HepG2 (cell line): Measurements from ENCODE around the gene LLGL2. TPM values are rescaled to one million over a fixed set of nuclear protein-coding genes. Genes with fewer than 3 reads are reported as not detected.

Experiments used
- ARID4A ChIP-seq: sonication (generic); formaldehyde crosslinking; IDR thresholded peaks from 2 replicates; pipeline ENCODE4 v1.5.0; 2020; ENCODE audit warnings: mild to moderate bottlenecking, missing genetic modification reagents, borderline replicate concordance
- FOSL1 ChIP-seq: sonication (generic); formaldehyde crosslinking; IDR thresholded peaks from 2 replicates; pipeline ENCODE4 v1.9.0; 2021; ENCODE audit warnings: missing genetic modification reagents, borderline replicate concordance
- HDAC1 ChIP-seq: sonication (generic); formaldehyde crosslinking; IDR thresholded peaks from 2 replicates; pipeline ENCODE4 v1.5.1; 2020; ENCODE audit warnings: mild to moderate bottlenecking, missing genetic modification reagents
- JUND ChIP-seq: sonication (generic); formaldehyde crosslinking; IDR thresholded peaks from 2 replicates; pipeline ENCODE4 v1.8.0; 2022; ENCODE audit warnings: mild to moderate bottlenecking, missing genetic modification reagents
- MAZ ChIP-seq, 2 experiments: sonication (generic) in 1 of 2; formaldehyde crosslinking in 1 of 2; IDR thresholded peaks; 2 replicates each; pipeline versions ENCODE4 v1.5.0 to v1.6.1; 2012 to 2020; ENCODE audit warnings: low read depth in 2 of 2, mild to moderate bottlenecking in 2 of 2, borderline replicate concordance in 1 of 2, improper control_type of control experiment in 1 of 2, low read length in 1 of 2, missing genetic modification reagents in 1 of 2, moderate library complexity in 1 of 2
- NR2F1 ChIP-seq, 2 experiments: fragments of 450-650 bp in 1 of 2; formaldehyde crosslinking in 1 of 2; IDR thresholded peaks; 2 replicates each; pipeline versions ENCODE4 v1.5.0 to v1.6.1; 2016 to 2020; ENCODE audit warnings: mild to moderate bottlenecking in 1 of 2, missing compliant biosample characterization in 1 of 2, missing genetic modification reagents in 1 of 2, moderate library complexity in 1 of 2
- NR2F6 ChIP-seq, 2 experiments: IDR thresholded peaks; 2 replicates each; pipeline ENCODE4 v1.6.1; 2016; ENCODE audit warnings: antibody characterized with exemption in 1 of 2, mild to moderate bottlenecking in 1 of 2
- SALL1 ChIP-seq: sonication (generic); formaldehyde crosslinking; IDR thresholded peaks from 2 replicates; pipeline ENCODE4 v1.8.0; 2022; ENCODE audit warnings: mild to moderate bottlenecking, missing genetic modification reagents
- STAG1 ChIP-seq: sonication (generic); formaldehyde crosslinking; IDR thresholded peaks from 2 replicates; pipeline ENCODE4 v1.4.0; 2020; ENCODE audit warnings: missing genetic modification reagents
- TFDP1 ChIP-seq: IDR thresholded peaks from 2 replicates; pipeline ENCODE4 v1.6.1; 2016; ENCODE audit warnings: missing compliant biosample characterization, missing genetic modification reagents, borderline replicate concordance
- TFE3 ChIP-seq: IDR thresholded peaks from 2 replicates; pipeline ENCODE4 v1.6.1; 2016
- ZFP91 ChIP-seq: sonication (generic); formaldehyde crosslinking; IDR thresholded peaks from 2 replicates; pipeline ENCODE4 v1.9.0; 2022; ENCODE audit warnings: missing genetic modification reagents, mild to moderate bottlenecking, borderline replicate concordance
- ZGPAT ChIP-seq: IDR thresholded peaks from 2 replicates; pipeline ENCODE4 v1.6.1; 2016; ENCODE audit warnings: mild to moderate bottlenecking
- ZMYM2 ChIP-seq: sonication (generic); formaldehyde crosslinking; IDR thresholded peaks from 2 replicates; pipeline ENCODE4 v1.8.0; 2022; ENCODE audit warnings: mild to moderate bottlenecking, missing genetic modification reagents
- ZNF317 ChIP-seq: sonication (generic); formaldehyde crosslinking; IDR thresholded peaks from 2 replicates; pipeline ENCODE4 v1.5.0; 2020; ENCODE audit warnings: mild to moderate bottlenecking, missing genetic modification reagents
- ZNF350 ChIP-seq: sonication (generic); formaldehyde crosslinking; IDR thresholded peaks from 2 replicates; pipeline ENCODE4 v1.4.0; 2020; ENCODE audit warnings: mild to moderate bottlenecking, low read depth, missing genetic modification reagents, borderline replicate concordance
- polyA plus RNA-seq, 8 experiments: library from polyadenylated mRNA; depleted of rRNA in 3 of 8; stranded (reverse) in 7 of 8; unstranded in 1 of 8; fragments of >200 nt; fragmentation: Illumina TruSeq in 4 of 8; extraction: Trizol in 4 of 8; gene quantifications; 2 replicates each; pipeline versions ENCODE4 v1.2.1 to v1.2.3, GENCODE V29; 2011 to 2016; ENCODE audit warnings: low read depth in 4 of 8, missing spikeins in 1 of 8, mixed read lengths in 1 of 8; ENCODE audit not compliant: insufficient read depth in 1 of 8
- total RNA-seq, 5 experiments: library from RNA; depleted of rRNA; stranded (reverse); fragments of >200 nt; fragmentation: Illumina TruSeq; extraction: Trizol; gene quantifications; 2 replicates each; pipeline ENCODE4 v1.2.3, GENCODE V29; 2016; ENCODE audit warnings: low read depth in 1 of 5

Gene LLGL2
- total and polyA plus RNA-seq, 2 of the 13 experiments (the other 11 are each of a cell fraction or from before 2014, with no cell fraction given) = 83.0 to 86.7 TPM

GRCh38 chr17:75610103-75610984 is 84.8 kb downstream of the LLGL2 start (continued):
- peak; percentile 57; the same call in 1 of the 2 replicates for TF ChIP-seq ARID4A (CRISPR knock-in tag)
- peak; percentile 64; the same call in 1 of the 2 replicates for TF ChIP-seq ZFP91 (CRISPR knock-in tag)
- TF ChIP-seq STAG1 (CRISPR knock-in tag) = peak; percentile 4; the same call in 1 of the 2 replicates
- TF ChIP-seq NR2F6 (IDR thresholded peaks at IDR 0.05) = peak; percentile 58
- TF ChIP-seq NR2F6 (CRISPR knock-in tag; IDR thresholded peaks at IDR 0.05) = peak; percentile 42; the same call in 1 of the 2 replicates
- TF ChIP-seq NR2F1 (CRISPR knock-in tag; IDR thresholded peaks at IDR 0.05) = peak; percentile 59 to 88
- peak; percentile 66; the same call in 1 of the 2 replicates for TF ChIP-seq FOSL1 (CRISPR knock-in tag)
- TF ChIP-seq JUND (CRISPR knock-in tag) = 0 out of 2 replicates have a peak, but pooled peaks have one; percentile 63
- TF ChIP-seq TFDP1 (CRISPR knock-in tag) = peak; percentile 16; the same call in 1 of the 2 replicates
- no peak for TF ChIP-seq MAZ (IDR thresholded peaks at IDR 0.05; ENCODE audit: borderline replicate concordance, low read depth, low read length)
- peak; percentile 60; the same call in 1 of the 2 replicates for TF ChIP-seq MAZ (CRISPR knock-in tag; IDR thresholded peaks at IDR 0.05; ENCODE audit: low read depth)
- TF ChIP-seq ZNF317 (CRISPR knock-in tag) = peak; percentile 99
- peak; percentile 75 for TF ChIP-seq TFE3
- TF ChIP-seq HDAC1 (CRISPR knock-in tag) = peak; percentile 29; the same call in 1 of the 2 replicates
- peak; percentile 46; the same call in 1 of the 2 replicates for TF ChIP-seq ZMYM2 (CRISPR knock-in tag)
- peak; percentile 25; the same call in 1 of the 2 replicates for TF ChIP-seq ZNF350 (CRISPR knock-in tag)
- peak; percentile 59; the same call in 1 of the 2 replicates for TF ChIP-seq ZGPAT
- TF ChIP-seq SALL1 (CRISPR knock-in tag) = peak; percentile 62; the same call in 1 of the 2 replicates
